SU-DHL-6 (cell line): ENCODE measurements around the gene PKHD1.

ENCODE experiments used
- EZH2phosphoT487 ChIP-seq: fragments of 200-600 bp; sonication (generic), shearing (Covaris generic); conservative IDR thresholded peaks from 2 replicates; pipeline ENCODE4 v1.6.1; 2018; ENCODE audit warnings: mild to moderate bottlenecking, antibody characterized with exemption, low read length, moderate library complexity, mixed read lengths
- TF ChIP-seq, protein P1 (sequence below): fragments of 200-600 bp; sonication (generic); IDR thresholded peaks from one replicate; pipeline ENCODE4 v1.5.1; 2017; ENCODE audit warnings: antibody characterized with exemption, mild to moderate bottlenecking, low read length, moderate library complexity; ENCODE audit not compliant: insufficient read depth, poor library complexity, severe bottlenecking

DNA sequence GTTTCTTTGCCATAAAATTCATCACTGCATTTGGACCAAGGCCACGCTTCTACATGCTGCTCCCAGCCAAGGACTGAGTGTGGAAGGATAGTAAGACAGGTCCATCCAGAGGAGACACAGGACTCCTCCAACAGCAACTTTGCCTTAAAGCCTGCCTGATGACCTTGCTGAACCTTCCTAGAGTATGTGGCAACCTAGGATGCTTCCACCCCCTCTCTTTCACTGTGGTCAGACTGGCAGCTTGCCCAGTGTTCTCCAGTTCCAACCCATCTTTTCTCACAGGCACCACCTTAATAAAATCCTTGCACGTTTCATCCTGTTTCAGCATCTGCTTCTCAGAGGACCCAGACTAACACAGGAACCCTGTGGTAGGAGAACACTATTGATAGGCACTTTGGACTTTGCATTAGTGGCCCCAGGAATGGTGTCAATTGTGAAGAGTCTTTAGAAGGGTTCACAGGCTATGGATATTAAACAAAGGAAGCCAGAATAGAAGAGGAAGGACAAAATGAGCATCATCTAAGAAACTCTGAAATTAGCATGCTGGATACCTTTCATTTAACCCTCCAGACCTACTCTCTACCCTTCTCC is 2.4 kb upstream of the PKHD1 start:
- TF ChIP-seq, protein P1, sequence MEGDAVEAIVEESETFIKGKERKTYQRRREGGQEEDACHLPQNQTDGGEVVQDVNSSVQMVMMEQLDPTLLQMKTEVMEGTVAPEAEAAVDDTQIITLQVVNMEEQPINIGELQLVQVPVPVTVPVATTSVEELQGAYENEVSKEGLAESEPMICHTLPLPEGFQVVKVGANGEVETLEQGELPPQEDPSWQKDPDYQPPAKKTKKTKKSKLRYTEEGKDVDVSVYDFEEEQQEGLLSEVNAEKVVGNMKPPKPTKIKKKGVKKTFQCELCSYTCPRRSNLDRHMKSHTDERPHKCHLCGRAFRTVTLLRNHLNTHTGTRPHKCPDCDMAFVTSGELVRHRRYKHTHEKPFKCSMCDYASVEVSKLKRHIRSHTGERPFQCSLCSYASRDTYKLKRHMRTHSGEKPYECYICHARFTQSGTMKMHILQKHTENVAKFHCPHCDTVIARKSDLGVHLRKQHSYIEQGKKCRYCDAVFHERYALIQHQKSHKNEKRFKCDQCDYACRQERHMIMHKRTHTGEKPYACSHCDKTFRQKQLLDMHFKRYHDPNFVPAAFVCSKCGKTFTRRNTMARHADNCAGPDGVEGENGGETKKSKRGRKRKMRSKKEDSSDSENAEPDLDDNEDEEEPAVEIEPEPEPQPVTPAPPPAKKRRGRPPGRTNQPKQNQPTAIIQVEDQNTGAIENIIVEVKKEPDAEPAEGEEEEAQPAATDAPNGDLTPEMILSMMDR = no peak
- no peak for TF ChIP-seq EZH2phosphoT487
